ENCODE data around the gene C10orf90.

Gene C10orf90

DNA sequence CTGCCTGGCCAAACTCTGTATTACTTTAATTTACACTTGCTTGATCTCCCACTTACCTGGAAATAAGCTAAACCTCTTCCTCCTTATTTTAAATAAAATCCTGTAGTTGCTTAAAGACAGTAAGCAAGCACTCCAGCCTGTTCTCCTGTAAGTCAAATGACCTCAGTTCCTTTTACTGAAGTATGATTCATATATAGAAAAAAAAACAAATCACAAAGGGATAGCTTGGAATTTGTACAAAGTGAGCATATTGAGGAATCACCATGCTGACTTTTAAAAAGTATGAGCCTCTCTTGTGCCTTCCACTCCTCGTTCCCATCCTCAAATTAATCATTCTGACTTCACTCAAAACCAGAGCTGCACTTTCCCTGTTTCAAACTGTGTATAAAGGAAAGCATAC lies 52.0 kb downstream of the C10orf90 start:
- no peak for DNase-seq (ENCODE audit: extremely low read depth, low read depth)

DNA sequence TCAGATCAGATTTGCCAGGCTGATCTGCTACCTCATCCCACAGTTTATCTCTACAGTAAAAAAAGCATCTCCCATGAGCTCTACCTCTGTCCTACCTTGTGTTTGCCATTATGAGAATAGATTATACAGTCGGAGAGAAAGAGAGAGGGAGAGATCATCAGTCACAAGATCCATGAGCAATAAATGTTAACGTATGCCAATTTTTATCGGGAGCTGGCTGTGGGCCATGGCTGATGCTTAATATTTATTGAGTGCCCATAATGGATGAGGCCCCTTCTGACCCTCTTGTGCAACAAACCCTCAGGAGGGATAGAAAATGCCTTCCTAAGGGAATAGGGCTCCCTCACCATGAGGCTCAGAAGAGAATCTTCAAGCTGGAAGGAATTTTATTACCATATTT lies 52.8 kb downstream of the C10orf90 start:
- DNase-seq (ENCODE audit: extremely low read depth, low read depth), result no peak
- TF ChIP-seq, protein P1, sequence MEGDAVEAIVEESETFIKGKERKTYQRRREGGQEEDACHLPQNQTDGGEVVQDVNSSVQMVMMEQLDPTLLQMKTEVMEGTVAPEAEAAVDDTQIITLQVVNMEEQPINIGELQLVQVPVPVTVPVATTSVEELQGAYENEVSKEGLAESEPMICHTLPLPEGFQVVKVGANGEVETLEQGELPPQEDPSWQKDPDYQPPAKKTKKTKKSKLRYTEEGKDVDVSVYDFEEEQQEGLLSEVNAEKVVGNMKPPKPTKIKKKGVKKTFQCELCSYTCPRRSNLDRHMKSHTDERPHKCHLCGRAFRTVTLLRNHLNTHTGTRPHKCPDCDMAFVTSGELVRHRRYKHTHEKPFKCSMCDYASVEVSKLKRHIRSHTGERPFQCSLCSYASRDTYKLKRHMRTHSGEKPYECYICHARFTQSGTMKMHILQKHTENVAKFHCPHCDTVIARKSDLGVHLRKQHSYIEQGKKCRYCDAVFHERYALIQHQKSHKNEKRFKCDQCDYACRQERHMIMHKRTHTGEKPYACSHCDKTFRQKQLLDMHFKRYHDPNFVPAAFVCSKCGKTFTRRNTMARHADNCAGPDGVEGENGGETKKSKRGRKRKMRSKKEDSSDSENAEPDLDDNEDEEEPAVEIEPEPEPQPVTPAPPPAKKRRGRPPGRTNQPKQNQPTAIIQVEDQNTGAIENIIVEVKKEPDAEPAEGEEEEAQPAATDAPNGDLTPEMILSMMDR (IDR thresholded peaks at IDR 0.05; ENCODE audit: low read depth, low read length), result no peak

More for the DNA sequence above, 52.0 kb downstream of the C10orf90 start:
- TF ChIP-seq, protein P1 (IDR thresholded peaks at IDR 0.05; ENCODE audit: low read depth, low read length), result no peak

DNA sequence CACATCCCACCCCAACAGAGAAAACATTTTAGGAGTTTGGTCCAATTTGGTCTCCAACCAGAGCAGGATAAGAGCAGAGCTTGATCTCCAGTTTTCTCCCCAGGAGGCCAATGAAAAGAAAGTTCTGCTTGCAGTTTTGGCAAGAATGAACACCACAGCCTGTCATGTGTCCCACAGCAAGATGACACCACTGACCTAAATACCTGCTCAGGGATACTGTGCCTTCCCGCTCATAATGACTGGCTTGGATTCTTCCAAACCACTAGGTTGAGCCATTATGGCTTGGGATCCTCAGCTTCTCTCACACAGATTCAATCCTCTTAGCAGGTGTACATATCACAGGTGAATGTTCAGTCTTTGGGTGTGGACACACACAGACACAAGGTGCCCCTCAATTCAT lies 53.3 kb downstream of the C10orf90 start:
- TF ChIP-seq, protein P1 (IDR thresholded peaks at IDR 0.05; ENCODE audit: low read depth, low read length), result no peak
- DNase-seq (ENCODE audit: extremely low read depth, low read depth), result no peak

DNA sequence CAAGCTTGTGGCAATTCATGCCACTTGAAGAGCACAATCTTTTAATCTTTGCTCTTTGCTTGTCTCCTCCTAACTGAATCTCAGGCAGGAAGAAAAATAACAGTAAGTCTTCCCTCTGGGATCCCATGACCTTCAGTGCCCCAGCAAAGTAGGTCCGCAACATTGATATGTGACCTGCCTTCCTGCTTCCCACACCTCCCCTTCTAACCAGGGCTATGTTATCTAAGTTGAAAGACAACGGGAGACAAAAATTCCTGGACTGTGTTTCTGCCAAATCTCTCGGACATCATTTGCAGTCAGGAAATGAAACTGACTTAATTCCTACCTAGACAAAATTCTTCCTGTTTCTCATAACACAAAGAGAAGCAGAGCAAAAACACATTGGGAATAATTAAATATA lies 53.8 kb downstream of the C10orf90 start:
- no peak for DNase-seq (ENCODE audit: extremely low read depth, low read depth)
- TF ChIP-seq, protein P1 (IDR thresholded peaks at IDR 0.05; ENCODE audit: low read depth, low read length), result no peak

DNA sequence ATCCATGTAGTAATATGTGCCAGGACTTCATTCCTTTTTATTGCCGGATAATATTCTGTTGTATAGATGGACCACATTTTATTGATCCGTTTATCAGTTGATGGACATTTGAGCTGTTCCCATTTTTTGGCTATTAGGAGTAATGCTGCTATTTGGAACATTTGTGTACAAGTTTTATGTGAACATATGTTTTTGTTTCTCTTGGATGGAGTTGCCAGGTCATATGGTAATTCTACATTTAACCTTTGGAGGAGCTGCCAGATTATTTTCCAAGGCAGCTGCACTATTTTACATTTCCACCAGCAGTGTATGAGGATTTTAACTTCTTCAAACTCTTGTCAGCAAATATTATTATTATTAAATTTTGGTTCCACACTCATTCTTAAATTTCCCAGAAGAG lies 59.2 kb downstream of the C10orf90 start:
- TF ChIP-seq, protein P1 (IDR thresholded peaks at IDR 0.05; ENCODE audit: low read depth, low read length), result no peak
- DNase-seq (ENCODE audit: extremely low read depth, low read depth), result no peak

DNA sequence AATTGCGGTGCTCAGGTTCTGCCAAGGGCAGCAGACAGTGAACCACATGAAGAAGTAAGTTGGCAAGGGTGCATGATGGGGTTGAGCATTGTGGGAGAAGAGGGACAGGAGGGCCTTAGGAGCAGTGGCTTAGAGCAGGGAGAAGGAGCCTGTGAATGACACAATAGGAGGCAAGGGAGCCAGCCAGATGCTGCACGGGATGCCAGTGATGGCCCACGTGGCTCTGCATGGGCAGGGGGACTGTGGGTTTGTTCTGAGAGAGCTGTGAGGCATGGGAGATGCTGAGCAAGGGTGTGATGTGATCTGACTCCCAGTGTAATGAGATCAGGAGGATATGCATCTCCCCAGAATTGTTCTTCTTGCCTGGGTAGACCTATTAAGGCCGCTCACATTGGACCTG lies 60.9 kb downstream of the C10orf90 start:
- TF ChIP-seq, protein P1 (IDR thresholded peaks at IDR 0.05; ENCODE audit: low read depth, low read length), result no peak
- DNase-seq (ENCODE audit: extremely low read depth, low read depth), result no peak

DNA sequence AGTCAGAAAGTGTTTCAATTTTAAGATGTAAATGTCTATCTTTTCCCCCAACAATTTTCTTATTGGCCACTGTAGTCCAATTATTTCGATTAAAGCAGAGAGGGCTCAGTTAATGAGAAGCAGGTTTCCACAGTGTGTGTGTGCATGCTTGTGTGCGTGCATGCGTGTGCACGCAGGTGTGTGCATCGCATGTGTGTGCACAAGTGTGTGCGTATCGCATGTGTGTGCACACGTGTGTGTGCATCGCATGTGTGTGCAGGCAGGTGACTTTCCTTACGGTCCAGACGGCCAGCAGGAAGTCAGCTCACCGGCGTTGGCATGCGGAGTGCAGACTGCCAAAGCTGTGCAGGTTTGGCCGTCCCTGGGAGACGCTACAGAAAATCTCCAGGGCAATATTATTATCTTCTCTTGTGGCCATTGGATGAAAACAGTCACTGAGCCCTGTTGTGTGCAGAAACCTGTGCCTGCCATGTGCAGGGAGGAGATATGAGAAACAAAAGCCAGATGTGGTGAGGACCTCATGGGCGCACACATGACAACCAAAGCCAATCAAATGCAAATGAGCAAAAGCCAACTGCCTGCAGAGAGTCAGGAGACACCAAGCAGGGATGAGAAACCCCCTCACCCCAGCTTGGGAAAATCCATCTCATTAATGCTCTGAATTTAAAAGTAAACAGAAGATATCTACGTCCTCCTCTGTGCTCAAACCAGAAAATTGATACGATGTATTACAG lies 70.4 kb downstream of the C10orf90 start:
- no peak for DNase-seq (ENCODE audit: extremely low read depth, low read depth)
- TF ChIP-seq, protein P1 (IDR thresholded peaks at IDR 0.05; ENCODE audit: low read depth, low read length), result no peak
